ENCODE results near the gene DYNC2H1.

Gene DYNC2H1

DNA sequence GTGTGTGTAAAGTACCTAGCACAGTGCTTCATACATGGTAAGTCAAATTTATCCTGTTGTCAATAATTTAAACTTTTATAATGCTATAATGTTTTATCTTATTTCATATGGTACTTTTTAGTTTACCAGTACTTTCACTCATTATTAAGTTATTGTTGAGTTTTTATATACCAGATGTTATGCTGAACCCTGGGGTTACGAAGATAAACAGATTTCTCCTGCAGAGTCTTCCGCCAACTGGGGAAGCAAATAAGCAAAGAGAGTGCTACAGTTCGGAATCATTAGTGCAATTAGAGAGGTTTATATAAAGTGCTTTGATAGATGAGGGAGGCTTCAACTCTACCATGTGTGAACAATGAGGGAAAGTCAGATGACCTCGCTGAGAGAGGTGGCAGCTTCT is 362.3 kb downstream of the DYNC2H1 start:
- DNase-seq, result no peak

DNA sequence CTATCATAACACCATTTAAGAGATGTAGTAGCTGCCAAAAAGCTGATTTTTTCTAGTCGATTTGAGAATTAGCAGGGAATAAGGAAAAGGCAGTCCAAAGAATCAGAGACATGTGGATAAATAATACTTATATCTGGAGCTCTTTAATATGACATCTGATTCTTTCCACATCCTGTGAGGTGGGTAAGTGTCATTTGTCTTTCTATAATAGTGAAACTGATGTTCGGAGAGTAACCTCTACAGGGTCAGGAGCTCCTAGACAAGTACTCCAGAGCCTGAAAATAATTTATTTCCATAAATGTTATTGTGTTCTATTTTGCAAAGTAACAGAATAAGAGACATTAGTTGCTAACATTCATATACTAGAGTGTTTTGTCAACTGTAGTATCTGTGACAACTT is 367.6 kb downstream of the DYNC2H1 start:
- DNase-seq, result no peak

DNA sequence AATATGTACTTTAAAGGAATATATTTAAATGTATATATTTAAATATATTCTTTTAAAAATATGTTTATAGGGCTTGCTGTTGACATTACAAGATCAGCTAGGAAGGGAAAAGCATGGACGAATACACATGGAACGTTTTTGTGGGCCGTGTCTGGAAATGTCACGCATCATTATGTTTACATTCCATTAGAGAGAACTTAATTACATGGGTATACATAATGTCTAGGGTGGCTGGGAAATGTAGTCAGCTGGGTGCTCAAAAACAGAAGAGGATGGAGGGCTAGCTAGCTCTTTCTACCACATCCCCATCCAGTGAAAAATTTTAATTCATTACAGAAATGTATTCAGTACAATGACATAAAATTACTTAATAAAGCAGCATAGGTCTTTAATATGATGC is 371.2 kb downstream of the DYNC2H1 start:
- DNase-seq, result no peak

DNA sequence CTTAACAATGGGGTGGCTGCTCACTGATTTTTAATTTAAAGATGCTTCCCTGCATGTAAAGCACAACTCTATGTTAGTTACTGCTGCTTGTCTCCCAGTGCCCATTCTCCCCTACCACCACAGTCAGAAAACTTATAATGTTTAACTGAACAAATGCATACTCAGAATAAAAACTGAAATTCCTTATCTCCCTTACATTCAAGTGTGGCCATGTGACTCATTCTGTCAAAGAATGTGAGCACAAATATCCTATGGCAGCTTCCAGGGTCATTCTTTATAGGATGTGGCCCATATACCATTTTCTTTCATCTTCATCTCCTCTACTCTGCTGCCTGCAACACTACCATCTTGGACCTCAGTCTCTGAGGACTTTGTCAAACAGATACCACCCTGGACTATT is 374.8 kb downstream of the DYNC2H1 start:
- DNase-seq, result no peak

DNA sequence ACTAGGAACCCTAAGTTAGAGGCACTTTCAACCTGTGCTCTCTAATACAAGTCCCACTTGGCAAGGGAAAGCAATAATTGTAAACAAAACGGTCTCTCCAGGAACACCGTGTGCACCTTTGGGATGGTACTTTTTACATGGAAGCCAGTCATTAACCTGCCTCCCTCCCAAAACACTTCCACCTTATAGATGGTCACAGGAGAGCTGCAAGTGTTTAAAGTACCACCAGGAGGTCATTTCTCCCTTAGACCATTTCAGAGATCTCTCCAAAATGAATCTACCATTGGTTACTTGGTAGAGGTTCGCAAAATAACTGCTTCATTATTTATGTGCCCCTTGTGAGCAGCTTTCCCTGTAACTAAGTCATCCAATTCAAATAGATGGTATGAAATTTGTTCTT is 375.3 kb downstream of the DYNC2H1 start:
- DNase-seq, result no peak

DNA sequence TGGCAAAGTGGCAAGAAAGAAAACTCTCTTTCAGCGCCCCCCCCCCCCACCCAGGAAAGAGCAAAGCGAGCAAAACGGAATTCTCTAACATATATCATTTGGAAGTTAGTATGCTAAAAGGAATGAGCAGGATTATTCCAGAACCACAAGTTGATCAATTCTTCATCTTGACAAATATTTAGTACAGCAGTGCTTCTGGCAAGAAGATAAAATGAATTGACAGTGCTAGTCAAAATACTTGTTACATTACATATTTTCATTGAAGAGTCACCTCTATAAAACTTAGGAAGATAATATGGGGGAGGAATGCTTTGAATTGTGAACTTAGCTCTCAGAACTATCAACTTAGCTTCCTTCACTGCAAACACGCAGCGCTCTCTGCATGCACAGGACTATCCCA is 377.4 kb downstream of the DYNC2H1 start:
- no peak for DNase-seq

DNA sequence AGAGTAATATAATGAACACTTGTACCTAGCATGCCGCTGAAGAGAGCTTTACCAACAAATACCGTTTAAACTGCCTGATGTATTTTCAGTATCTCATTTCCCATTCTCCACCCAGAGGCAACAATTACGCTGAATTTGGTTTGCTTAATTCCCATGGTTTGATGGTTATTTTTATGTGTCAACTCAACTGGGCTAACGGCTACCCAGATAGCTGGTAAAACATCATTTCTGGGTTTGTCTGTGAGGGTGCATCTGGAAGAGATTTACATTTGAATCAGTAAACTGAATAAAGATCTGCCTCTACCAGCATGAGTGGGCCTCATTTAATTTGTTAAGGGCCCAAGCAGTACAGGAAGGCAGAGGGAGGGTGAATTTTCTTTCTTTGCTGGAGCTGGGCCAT is 377.9 kb downstream of the DYNC2H1 start:
- no peak for DNase-seq

DNA sequence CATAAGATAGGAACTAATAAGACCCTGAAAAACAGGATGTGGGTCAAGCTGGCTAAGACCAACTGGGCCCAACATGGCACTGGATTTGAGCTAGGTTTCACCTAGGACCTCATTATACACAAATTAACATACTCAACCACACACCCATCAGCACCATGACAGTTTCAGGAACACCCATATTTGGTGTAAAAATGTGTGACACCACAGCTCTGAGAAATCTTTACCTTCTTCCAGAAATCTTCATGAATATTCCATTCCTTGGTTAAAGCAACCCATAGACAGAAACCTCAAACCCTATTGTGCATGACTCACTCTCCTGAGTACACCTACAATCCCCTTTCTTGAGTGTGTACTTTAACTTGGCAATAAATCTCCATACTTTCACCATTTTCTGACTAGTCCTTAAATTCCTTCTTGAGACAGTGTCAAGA is 378.8 kb downstream of the DYNC2H1 start:
- no peak for DNase-seq

DNA sequence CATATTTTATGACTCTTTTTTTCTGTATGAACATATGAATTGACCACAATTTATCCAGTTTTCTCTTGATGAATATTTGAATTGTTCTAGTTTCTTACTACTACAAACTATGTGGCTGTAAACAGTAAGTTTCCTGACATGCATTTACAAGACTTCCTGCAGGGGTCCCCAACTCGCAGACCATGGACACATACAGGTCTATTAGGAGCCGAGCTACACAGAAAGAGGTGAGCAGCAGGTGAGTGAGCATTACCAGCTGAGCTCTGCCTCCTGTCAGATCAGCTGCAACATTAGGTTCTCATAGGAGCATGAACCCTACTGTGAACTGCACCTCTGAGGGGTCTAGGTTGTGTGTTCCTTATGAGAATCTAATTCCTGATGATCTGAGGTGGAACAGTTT is 379.4 kb downstream of the DYNC2H1 start:
- no peak for DNase-seq

DNA sequence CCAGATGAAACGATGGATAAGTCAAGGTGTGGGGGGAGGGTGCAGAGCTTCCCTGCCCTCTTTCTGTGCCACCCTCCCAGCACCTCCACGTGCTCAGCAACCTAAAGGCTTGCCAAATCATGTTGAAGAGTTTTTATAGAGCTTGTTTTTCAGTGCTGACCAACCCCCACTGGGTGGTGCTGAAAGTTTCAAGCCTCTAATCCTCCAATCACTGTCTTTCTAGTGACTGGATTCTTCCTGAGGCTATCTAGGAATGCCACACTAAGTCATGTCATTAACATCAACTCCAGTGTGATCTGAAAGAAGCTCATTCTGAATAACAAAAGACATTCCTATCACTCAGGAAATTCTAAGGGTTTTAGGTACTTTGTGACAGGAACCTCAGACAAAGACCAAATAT is 382.6 kb downstream of the DYNC2H1 start:
- DNase-seq, result no peak

DNA sequence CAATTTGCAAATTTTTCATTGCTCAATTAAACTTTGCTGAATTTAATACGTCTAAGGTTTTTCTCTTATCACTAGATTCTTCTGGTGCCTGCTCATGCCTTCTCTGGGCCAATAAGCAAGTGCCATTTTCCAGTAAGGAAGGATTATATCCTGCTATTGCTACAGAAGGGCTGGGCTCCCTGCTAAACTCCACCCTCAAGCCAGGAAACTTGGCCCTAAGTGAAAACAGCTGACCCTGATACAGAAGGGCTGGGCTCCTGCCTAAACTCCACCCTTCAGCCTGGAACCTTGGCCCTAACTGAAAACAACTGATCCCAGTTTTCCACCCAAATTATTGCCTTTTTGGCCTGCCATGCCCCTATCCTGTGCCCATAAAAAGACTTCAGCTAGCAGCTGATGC is 385.3 kb downstream of the DYNC2H1 start:
- DNase-seq, result no peak

DNA sequence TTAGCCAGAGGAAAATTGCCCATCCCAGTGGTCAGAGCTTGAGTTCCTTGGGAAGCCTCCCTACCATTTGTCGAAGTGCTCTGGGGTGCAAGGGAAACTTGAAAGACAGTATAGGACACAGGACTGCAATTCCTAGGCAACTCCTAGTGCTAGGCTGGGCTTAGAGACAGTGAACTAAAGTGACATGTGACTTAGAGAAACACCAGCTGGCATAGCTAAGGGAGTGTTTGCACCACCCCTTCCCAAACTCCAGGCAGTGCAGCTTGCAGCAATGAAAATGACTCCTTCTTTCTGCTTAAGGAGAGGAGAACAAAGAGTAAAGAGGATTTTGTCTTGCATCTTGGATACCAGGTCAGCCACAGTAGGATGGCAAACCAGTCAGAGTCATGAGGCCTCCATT is 388.0 kb downstream of the DYNC2H1 start:
- DNase-seq, result no peak

DNA sequence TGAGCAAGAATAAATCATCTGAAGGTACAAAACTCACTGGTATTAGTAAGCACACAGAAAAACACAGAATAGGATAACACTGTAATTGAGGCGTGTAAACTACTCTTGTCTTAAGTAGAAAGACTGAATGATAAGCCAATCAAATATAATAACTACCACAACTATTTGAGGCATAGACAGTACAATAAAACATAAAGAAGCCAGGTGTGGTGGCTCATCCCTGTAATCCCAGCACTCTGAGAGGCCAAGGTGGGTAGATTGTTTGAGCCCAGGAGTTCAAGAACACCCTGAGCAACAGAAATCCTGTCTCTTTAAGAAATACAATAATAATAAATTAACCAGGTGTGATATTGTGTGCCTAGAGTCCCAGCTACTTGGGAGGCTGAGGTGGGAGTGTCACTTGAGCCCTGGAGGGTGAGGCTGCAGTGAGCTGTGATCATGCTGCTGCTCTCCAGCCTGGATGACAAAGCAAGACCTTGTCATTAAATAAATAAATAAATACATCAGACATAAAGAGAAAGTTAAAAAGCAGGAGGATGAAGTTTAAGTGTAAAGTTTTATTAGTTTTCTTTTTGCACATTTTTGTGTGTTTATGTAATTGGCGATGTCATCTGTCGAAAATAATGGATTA is 390.6 kb downstream of the DYNC2H1 start:
- DNase-seq, result no peak

DNA sequence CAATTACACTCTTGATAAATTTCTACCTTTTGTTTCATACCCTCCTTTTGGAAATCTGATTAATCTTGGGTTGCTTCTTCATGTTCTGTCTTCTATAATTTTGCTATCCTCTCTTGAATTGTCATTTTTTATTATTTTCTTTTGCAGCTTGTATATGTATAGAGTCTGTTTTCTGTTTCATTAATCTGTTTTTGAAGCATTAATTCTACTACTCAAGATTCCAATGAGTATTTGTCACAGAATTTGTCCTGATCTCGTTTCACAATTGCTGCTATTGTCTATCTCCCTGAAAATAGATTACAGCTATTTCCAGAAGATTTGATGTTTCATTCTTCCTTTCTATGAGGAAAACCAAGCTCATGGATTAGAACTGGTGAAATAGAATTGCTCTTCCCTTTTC is 406.1 kb downstream of the DYNC2H1 start:
- no peak for DNase-seq

DNA sequence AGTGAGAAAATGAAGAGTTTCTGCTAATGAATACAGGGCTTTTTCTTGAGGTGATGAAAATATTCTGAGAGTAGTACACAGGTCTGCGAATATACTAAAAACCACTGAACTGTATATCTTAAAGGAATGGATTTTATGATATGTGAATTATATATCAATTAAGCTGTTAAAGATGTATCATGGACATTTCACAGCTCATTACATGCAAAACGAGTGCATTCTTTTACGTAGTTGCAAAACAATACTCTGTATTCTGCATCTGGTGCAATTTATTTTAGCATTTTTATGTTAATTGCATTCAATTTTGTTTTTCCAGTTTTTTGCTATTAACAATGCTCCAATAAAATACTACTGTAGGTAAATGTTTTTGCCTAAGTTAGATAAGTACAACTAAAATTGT is 411.6 kb downstream of the DYNC2H1 start:
- DNase-seq, result no peak

DNA sequence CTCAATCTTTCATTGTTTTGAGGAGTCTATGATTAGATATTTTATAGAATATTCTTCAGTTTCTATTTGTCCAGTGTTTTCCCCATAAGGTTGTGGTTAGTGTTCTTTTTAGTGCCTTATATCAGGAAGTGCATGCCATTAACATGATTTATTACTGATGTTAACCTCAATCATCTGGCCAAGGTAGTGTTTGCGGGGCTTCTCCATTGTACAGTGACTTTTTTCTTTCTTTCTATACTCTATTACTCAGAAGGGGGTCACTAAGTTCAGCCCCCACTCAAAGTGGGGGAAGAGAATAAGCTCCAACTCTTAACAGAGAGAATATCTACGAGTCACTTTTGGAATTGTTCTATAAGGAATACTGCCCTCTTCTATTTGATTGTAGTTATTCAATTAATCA is 415.8 kb downstream of the DYNC2H1 start:
- no peak for DNase-seq

DNA sequence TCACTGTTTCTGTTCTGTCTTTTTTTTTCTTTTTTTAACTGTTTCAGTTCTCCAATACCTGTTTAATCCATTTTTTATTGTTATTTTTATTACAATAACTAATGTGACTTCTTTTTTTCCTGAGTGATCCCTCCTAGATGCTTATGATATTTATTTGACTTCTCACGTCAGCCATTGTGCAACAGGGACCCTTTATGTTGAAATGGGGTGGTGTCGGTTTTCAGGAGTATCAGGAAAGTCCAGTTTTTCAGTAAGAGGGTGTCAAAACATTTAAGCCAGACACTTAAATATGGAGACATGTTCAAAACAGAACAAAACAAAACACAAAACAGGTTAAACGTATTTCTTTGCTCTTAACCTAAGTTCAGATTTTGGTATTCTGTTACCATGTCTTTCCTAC is 418.8 kb downstream of the DYNC2H1 start:
- DNase-seq, result no peak

DNA sequence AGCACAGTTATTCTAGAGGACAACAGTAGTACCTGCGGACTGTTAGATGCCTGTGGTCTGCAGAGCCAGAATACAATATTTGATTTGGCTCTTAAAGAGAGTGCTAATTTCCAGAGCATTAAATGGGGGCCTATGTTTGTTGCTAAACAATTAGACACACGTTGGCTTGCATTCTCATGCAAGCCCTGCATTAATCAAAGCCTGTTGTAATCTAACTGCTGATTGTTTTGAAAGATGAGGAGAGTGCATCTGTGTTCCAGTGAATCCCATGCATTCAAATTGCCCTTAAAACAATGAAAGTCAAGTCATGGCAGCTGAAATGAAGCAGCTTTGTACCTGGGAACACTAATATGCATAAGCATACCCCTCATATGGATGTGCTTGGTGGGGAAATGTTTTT is 419.4 kb downstream of the DYNC2H1 start:
- DNase-seq, result no peak

DNA sequence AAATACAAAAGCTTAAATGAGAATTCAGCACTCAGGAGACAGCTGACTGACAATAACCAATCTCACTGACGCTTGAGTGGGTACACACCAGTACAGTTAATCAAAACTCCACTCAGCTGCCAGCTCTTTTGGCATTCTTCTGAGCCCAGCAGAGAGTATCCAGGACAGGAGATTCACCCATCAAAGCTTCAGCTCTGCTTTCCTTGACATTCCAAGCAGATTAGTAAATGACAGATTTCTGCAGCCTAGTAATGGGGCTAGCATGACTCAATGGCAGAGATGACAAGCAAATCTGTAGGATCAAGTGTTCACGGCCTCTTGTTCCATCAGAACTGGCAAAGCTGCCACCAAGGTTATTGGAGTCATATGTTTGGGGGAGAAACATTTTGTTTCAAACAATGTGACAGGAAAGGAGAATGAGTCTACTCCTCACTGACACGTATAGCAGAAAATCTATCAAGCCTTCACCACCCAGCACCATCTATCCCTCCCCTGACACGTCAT is 420.0 kb downstream of the DYNC2H1 start:
- no peak for DNase-seq
